D721Med (cell line): ENCODE data around the gene RIPPLY2.

Source experiments
- DNase-seq: peaks from one replicate; pipeline ENCODE4 v3.0.0; 2011; ENCODE audit warnings: low spot score; ENCODE audit not compliant: insufficient read length
- FAIRE-seq: peaks from 2 replicates; lab custom pipeline; 2011; peaks lifted over from hg19 to GRCh38; lab: Jason Lieb, UNC
- TF ChIP-seq, protein P1 (sequence below): IDR thresholded peaks from 2 replicates; pipeline ENCODE4 v1.5.1; 2012; ENCODE audit warnings: mild to moderate bottlenecking, control low read depth; ENCODE audit not compliant: insufficient read depth; ENCODE audit errors: missing control alignments

The RIPPLY2 gene

DNA sequence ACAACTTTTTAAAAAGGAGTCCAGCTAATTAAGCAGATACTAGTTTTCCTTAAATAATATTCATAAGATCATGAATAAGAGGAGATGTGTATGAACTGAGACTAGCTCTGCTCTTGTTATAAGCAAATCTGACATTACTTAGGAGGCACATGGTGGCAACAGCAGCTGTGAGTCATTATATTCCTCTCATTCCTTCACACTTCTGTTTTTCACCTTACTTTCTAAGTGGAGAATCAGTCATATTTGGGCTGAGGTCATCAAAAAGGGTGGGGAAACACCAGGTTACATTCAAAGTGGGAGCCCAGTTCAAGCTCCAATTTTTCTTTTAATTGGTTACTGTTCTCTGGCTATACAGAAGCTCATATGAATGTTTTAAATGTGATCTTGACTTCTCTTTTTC lies 6.0 kb upstream of the RIPPLY2 start:
- FAIRE-seq = no peak

DNA sequence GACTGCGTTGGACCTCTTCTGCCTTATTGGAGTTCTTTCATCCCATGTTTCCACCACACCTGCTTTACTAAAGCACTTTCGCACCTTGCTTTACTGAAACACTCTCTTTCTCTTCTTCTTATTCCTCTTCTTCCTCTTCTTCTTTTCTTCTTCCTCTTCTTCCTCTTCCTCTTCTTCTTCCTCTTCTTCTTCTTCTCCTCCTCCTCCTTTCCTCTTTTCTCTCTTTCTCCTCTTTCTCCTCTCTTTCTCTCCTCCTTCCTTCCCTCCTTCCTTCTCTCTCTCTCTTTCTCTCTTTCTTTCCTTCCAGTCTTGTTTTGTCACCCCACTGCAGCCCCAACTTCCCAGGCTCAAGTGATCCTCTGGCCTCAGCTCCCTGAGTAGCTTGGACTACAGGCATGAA lies 4.0 kb upstream of the RIPPLY2 start:
- FAIRE-seq (no peak), DNase-seq (no peak)
- TF ChIP-seq, protein P1, sequence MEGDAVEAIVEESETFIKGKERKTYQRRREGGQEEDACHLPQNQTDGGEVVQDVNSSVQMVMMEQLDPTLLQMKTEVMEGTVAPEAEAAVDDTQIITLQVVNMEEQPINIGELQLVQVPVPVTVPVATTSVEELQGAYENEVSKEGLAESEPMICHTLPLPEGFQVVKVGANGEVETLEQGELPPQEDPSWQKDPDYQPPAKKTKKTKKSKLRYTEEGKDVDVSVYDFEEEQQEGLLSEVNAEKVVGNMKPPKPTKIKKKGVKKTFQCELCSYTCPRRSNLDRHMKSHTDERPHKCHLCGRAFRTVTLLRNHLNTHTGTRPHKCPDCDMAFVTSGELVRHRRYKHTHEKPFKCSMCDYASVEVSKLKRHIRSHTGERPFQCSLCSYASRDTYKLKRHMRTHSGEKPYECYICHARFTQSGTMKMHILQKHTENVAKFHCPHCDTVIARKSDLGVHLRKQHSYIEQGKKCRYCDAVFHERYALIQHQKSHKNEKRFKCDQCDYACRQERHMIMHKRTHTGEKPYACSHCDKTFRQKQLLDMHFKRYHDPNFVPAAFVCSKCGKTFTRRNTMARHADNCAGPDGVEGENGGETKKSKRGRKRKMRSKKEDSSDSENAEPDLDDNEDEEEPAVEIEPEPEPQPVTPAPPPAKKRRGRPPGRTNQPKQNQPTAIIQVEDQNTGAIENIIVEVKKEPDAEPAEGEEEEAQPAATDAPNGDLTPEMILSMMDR = no peak

More for the DNA sequence above, 6.0 kb upstream of the RIPPLY2 start:
- no peak for DNase-seq
- TF ChIP-seq, protein P1 = no peak

DNA sequence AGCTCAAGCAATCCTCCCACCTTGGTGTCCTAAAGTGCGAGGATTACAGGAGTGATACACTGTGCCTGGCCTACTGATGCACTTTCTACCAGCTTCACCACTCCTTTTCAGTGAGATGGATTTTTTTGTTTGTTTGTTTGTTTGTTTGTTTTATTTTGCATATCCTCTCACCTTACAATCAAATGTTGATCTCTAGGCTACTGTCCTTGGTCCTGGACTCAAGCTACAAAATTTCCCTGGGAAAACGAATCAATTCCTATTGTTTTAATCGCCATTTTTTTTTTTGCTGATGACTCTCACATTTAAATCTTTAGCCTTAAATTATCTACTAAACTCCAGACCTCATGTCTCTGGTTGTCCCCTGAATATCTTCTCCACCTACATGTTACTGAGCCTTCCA lies 3.5 kb upstream of the RIPPLY2 start:
- TF ChIP-seq, protein P1 = no peak
- no peak for DNase-seq
- FAIRE-seq = no peak

DNA sequence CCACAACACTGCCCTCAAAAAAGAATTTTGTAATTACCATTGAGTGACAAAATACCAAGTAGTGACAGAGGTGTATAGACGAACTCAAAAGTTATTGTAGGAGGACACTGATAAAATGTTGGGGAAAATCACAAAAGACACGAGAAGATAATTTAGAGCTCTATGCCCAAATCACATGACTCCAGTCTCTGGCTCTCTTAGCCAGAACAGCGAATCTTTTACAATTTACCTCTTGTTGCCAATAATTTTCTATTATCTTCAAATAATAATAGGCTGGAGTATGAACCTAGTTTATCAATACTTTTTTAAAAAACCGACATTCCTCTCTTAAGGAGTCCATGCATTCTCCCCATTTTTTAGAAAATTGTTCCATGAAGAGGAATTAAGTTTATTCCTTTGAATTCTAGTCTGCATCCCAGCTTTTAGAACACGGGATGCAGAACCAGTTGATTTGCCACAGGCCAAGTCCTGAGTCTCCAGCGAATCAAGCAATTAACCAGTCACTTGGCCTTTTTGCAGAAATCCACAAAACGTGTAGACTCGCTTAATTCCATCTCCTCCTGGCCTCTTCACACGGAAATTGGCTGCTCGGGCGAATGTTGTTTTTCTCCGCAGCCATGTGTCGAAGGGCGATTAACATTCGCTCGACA lies 507 bp upstream of the RIPPLY2 start:
- TF ChIP-seq, protein P1 = no peak
- DNase-seq (no peak), FAIRE-seq (peak; percentile 70)

DNA sequence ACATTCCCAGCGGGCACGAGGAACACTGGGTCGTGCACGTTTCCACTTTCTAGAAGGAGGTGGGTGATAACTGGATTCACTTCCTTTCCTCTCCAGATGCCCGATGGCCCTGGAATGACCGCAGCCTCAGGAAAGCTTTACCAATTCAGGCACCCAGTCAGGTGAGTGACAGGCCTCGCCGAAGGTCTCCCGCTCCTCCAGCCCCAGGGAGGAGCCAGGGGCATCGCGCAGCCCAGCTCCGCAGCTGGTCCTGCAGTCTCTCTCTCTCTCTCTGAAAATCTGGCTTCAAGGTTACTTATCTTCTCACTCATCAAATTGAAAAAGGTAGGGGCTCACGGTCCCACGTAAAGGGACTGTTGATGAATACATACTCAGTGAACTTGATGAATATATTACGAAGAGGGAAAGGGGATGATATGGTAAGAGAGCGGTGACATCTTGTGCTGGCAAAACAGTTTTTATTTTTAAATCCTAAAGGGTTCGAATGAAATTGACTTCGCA lies 891 bp downstream of the RIPPLY2 start:
- DNase-seq = no peak
- no peak for FAIRE-seq
- TF ChIP-seq, protein P1 = no peak

DNA sequence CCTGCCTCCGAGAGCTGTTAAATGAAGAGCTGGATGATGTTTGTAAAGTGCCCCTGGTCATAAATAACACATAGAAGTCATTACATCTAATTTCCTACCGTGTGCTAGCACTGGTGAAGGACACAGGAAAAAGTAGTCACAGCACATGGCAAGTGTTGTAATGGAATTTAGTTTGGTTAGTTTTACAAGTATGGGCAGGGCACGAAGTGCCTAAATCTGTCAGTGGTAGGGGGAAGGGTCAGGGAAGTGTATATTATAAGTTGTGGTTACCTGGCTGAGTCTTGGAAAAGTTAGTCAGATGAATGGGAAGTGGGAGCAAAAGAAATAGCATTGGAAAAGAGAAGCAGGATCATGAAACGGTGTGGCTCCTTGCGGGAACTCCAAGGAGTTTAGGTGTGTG lies 1.6 kb downstream of the RIPPLY2 start:
- TF ChIP-seq, protein P1 = no peak
- FAIRE-seq = no peak
- DNase-seq = no peak
